Activated CD4-positive, alpha-beta T cell treated with anti-CD3 and anti-CD28 coated beads, Interleukin-10, Interleukin-2, amounts not matched to agents 100 ng/mL and 50 ng/mL, durations not matched to agents 16 hours and 8 hours (primary cell): ENCODE results near the gene KAT7.
A peak's percentile ranks its signal among the peaks of the same experiment; 100 is the strongest.

ENCODE experiments used
- DNase-seq: peaks from one replicate; pipeline ENCODE4 v3.0.0-alpha.2; 2020

Gene KAT7

GRCh38 chr17:49873466-49873865 is 85.0 kb downstream of the KAT7 start:
- no peak for DNase-seq

- no peak for DNase-seq
Observed at GRCh38 chr17:49873926-49874325, 85.4 kb downstream of the KAT7 start.

DNA sequence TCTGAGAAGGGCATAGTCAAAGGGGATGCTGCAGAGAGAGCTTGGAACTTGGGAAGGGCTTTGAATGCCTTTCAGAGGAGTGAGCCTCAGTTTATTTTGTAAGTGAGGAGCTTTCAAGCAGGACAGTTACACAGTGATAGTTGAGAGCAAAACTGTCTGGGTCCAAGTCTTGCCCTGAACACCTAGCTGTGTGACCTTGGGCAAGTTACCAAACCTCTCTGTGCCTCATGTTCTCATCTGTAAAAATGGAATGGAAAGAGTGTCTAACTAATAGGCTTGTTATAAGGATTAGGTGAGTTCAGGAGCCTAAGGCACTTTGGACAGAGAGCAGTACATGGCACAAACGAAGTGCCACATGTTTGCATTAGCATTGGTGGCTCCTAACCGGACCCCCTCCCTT is 86.4 kb downstream of the KAT7 start:
- no peak for DNase-seq

GRCh38 chr17:49875685-49876084 is 87.2 kb downstream of the KAT7 start:
- DNase-seq = no peak

DNA sequence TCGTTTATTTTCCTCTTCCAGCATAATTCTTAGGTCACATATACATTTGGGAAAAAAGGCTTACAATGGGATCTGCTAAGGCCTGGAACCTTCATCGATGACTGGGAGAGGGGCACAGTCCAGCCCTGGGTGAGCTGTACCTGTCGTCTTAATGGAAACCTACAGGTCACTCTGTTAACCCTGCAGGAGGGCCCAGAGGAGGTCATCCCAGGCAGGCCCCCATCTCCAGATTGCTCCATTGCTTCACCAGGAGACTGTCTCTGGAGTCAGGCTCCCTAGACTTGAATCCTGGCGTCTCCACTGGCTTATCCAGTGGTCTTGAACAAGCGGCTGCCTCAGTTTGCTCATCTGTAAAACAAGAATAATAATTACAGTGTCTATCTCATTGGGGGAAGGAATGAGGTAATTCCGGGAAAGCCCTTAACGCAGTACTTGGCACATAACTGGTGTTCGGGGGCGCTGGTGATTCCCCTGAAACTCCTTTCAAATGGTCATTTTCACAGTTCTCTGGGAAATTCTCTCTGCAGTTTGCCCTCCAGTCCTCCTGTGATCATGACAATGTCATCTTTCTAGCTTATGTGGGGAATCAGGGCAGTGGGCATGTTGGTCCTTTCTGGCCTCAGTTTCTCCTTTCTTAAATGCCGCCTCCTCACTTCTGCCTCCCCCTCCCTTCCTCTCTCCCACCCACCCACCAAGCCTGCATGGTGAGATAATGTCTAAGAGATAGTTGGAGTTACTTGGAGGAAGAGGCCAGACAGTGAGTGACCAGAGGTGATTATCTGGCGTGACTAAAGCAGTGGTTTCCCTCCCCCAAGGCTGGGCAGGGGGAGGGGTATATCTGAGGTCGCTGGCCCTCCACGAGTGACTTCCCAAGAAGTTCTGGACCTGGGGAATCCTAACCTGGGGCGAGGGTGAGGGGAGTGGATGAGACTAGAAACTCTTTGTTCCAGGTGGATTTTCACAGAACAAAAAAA is 90.7 kb downstream of the KAT7 start:
- no peak for DNase-seq

GRCh38 chr17:49880291-49881053 is 92.0 kb downstream of the KAT7 start:
- DNase-seq = peak; percentile 80

GRCh38 chr17:49881054-49881402 is 92.5 kb downstream of the KAT7 start:
- no peak for DNase-seq

DNA sequence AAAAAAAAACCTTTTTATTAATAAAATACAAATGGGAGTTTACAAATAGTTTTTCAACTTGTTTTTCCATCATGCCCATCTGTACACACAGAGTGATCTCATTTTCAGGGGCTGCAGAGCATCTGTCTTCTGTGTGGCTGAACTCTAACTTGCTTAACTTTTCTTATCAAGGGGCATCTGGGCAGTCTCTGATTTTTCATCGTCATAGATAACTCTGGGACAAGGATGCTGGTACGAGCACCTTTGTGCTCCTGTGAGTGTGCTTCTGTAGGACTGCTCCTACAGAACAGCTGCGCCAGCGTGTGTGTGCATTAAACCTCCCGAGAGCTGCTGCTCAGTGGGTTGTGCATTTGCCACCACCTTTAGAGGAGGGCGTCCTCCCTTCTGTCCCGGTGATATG is 94.0 kb downstream of the KAT7 start:
- no peak for DNase-seq
